Stimulated activated naive CD4-positive, alpha-beta T cell treated with Interleukin-2 at 50 U/mL for 16 hours (primary cell): Measurements from ENCODE around the gene MAML2.

Experiments
- DNase-seq: peaks from one replicate; lab custom pipeline; 2025; lab: John Stamatoyannopoulos, UW

MAML2 gene

GRCh38 chr11:96342961-96343711, at the start of gene MAML2:
MAML2 (minus strand) TSS chr11:96343195; CDS start chr11:96341895, 1,300 bp downstream.
- DNase-seq = peak; percentile 93

- DNase-seq = no peak
Measured at GRCh38 chr11:96391698-96392307, 48.8 kb upstream of the MAML2 start.

- no peak for DNase-seq
Measured at GRCh38 chr11:96390488-96390792, 47.4 kb upstream of the MAML2 start.

- peak; percentile 96 for DNase-seq
Measured at GRCh38 chr11:96389720-96390487, 46.9 kb upstream of the MAML2 start, which contains the start of the genes CCDC82 and JRKL. CCDC82 (minus strand) TSS chr11:96389912; CDS start chr11:96384747, 5,165 bp downstream. JRKL (plus strand) TSS chr11:96390013; CDS start chr11:96390650, 637 bp downstream.

GRCh38 chr11:96388891-96389719, 46.1 kb upstream of the MAML2 start:
- no peak for DNase-seq

- no peak for DNase-seq
Measured at GRCh38 chr11:96385187-96385586, 42.2 kb upstream of the MAML2 start.

- DNase-seq = no peak
Measured at GRCh38 chr11:96384156-96384555, 41.2 kb upstream of the MAML2 start.

- DNase-seq = no peak
Measured at GRCh38 chr11:96376796-96377195, 33.8 kb upstream of the MAML2 start.

GRCh38 chr11:96373826-96374225, 30.8 kb upstream of the MAML2 start:
- DNase-seq = no peak

- DNase-seq = no peak
Measured at GRCh38 chr11:96367342-96367741, 24.3 kb upstream of the MAML2 start.

GRCh38 chr11:96366024-96366423, 23.0 kb upstream of the MAML2 start:
- DNase-seq = no peak

GRCh38 chr11:96365493-96365892, 22.5 kb upstream of the MAML2 start:
- no peak for DNase-seq

GRCh38 chr11:96361778-96362177, 18.8 kb upstream of the MAML2 start:
- DNase-seq = no peak

GRCh38 chr11:96358321-96358720, 15.3 kb upstream of the MAML2 start:
- no peak for DNase-seq

GRCh38 chr11:96357794-96358193, 14.8 kb upstream of the MAML2 start:
- DNase-seq = no peak

GRCh38 chr11:96356848-96357247, 13.9 kb upstream of the MAML2 start:
- no peak for DNase-seq

GRCh38 chr11:96342014-96342960, 708 bp downstream of the MAML2 start:
- DNase-seq = no peak

GRCh38 chr11:96341211-96342013, 1.6 kb downstream of the MAML2 start:
- DNase-seq = peak; percentile 64

- DNase-seq = no peak
Measured at GRCh38 chr11:96340555-96340885, 2.5 kb downstream of the MAML2 start.
